ENCODE results near the gene ANKS1B.

Gene ANKS1B

DNA sequence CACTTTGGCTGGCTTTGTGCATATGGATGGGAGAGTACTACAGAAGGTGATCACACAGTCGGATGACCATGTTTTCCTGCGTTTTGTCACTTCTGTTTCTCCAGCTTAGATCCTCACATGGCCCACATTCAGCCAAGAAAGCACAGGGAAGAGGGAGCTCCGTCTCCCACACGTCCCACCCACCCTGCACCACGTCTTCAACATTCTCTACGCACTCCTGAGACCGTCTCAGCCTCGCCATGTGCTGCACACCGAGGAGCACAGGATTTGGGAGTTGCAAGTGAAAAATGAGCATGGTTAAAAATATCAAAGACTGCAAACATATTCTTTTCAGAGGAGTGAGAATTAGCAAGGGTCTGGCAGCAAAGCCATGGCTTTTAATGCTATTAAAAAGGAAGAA lies 1217.5 kb downstream of the ANKS1B start:
- no peak for TF ChIP-seq FOXM1 (IDR thresholded peaks at IDR 0.05; ENCODE audit: borderline replicate concordance, low read depth)
- TF ChIP-seq CEBPB (IDR thresholded peaks at IDR 0.05) = no peak
- TF ChIP-seq EGR1 (IDR thresholded peaks at IDR 0.05) = no peak
- TF ChIP-seq EP300 (IDR thresholded peaks at IDR 0.05; ENCODE audit: borderline replicate concordance) = no peak
- TF ChIP-seq NFIC (IDR thresholded peaks at IDR 0.05) = no peak
- TF ChIP-seq YY1 (IDR thresholded peaks at IDR 0.05; ENCODE audit: low read depth) = no peak
- TF ChIP-seq RAD21 (IDR thresholded peaks at IDR 0.05; ENCODE audit: low read depth) = no peak
- no peak for TF ChIP-seq USF1 (IDR thresholded peaks at IDR 0.05)
- TF ChIP-seq CREB1 (IDR thresholded peaks at IDR 0.05; ENCODE audit: low read depth) = no peak
- TF ChIP-seq MAX (IDR thresholded peaks at IDR 0.05) = no peak

GRCh38 chr12:98763656-98764055 lies 1221.1 kb downstream of the ANKS1B start:
- TF ChIP-seq REST (IDR thresholded peaks at IDR 0.05; ENCODE audit: low read depth) = no peak
- no peak for TF ChIP-seq RAD21 (IDR thresholded peaks at IDR 0.05; ENCODE audit: low read depth)
- TF ChIP-seq YY1 (IDR thresholded peaks at IDR 0.05; ENCODE audit: low read depth) = no peak
- no peak for TF ChIP-seq TCF12 (IDR thresholded peaks at IDR 0.05; ENCODE audit: low read depth)
- no peak for TF ChIP-seq TAF1 (IDR thresholded peaks at IDR 0.05; ENCODE audit: low read depth)
- TF ChIP-seq EP300 (IDR thresholded peaks at IDR 0.05; ENCODE audit: borderline replicate concordance) = no peak

DNA sequence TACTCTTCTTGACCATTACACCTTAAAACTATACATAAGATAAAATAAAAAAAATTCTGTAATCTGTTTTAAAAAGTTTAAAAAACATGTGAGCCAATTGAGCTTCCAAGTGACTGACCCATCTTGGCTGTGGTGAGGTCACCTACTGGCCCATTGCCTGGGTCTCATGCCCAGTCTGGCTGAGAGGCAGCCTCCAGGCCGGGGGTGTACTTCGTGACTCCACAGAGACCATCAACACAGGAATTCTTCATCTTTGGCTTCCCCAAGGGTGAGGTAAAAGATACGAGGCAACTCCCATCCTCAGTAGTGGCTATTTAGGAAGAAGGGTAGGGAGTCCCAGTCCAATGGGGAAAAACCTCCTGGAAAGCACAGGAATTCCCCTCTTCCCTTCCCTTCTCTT lies 1226.4 kb downstream of the ANKS1B start:
- TF ChIP-seq TAF1 (IDR thresholded peaks at IDR 0.05; ENCODE audit: low read depth) = no peak
- TF ChIP-seq CEBPB (IDR thresholded peaks at IDR 0.05) = no peak
- TF ChIP-seq ZBTB7A (IDR thresholded peaks at IDR 0.05; ENCODE audit: low read depth) = no peak
- no peak for TF ChIP-seq REST (IDR thresholded peaks at IDR 0.05; ENCODE audit: low read depth)
- TF ChIP-seq TCF12 (IDR thresholded peaks at IDR 0.05; ENCODE audit: low read depth) = no peak
- TF ChIP-seq YY1 (IDR thresholded peaks at IDR 0.05; ENCODE audit: low read depth) = no peak
- TF ChIP-seq NFIC (IDR thresholded peaks at IDR 0.05) = no peak
- TF ChIP-seq TEAD4 (IDR thresholded peaks at IDR 0.05) = no peak
- TF ChIP-seq MAX (IDR thresholded peaks at IDR 0.05) = no peak
- no peak for TF ChIP-seq EGR1 (IDR thresholded peaks at IDR 0.05)
- TF ChIP-seq USF1 (IDR thresholded peaks at IDR 0.05) = no peak
- TF ChIP-seq CREB1 (IDR thresholded peaks at IDR 0.05; ENCODE audit: low read depth) = no peak
- TF ChIP-seq FOXM1 (IDR thresholded peaks at IDR 0.05; ENCODE audit: borderline replicate concordance, low read depth) = no peak
- no peak for TF ChIP-seq RAD21 (IDR thresholded peaks at IDR 0.05; ENCODE audit: low read depth)
- TF ChIP-seq EP300 (IDR thresholded peaks at IDR 0.05; ENCODE audit: borderline replicate concordance) = no peak

DNA sequence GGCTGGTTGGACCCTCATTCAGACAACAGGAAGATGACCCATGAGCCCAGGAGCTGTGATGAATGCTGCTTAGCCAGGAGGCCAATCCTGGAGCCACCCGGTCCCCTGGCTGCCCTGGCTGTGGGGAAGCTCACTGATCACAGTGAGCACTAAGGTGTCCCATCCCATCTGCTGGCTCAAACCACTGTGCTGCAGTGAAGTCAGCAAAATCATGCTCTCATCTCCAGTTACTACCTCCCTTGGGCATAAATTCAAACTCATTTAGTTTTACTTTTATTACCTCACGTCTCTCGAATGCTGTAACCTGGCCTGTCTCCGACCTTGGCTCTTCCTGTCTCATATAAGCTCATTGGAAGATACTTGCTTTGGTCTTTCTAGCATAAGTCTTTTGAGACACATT lies 1227.3 kb downstream of the ANKS1B start:
- TF ChIP-seq ZBTB7A (IDR thresholded peaks at IDR 0.05; ENCODE audit: low read depth) (no peak), TAF1 (IDR thresholded peaks at IDR 0.05; ENCODE audit: low read depth) (no peak), TCF12 (IDR thresholded peaks at IDR 0.05; ENCODE audit: low read depth) (no peak), CEBPB (IDR thresholded peaks at IDR 0.05) (no peak), FOXM1 (IDR thresholded peaks at IDR 0.05; ENCODE audit: borderline replicate concordance, low read depth) (no peak), YY1 (IDR thresholded peaks at IDR 0.05; ENCODE audit: low read depth) (no peak), NFIC (IDR thresholded peaks at IDR 0.05) (no peak)

DNA sequence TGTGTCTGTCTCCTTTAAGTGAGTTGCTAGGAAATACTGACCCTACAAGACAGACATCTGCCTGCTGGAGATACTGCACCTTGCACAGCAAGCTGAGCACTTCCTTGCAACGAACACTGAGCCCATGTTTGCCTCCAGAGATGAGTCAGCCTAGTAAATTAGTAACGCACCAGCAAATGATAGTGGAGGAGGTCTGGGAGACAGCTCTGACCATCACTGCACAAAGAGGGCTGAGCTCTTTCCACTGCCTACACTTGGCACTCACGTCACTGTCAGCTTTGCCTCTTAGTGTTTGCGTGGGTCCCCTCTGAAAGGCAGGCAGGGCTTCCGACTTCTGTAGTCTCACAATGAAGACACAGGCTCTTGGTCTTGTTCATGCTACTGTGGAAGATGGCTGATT lies 1230.6 kb downstream of the ANKS1B start:
- no peak for TF ChIP-seq MAX (IDR thresholded peaks at IDR 0.05)
- no peak for TF ChIP-seq USF1 (IDR thresholded peaks at IDR 0.05)
- no peak for TF ChIP-seq CREB1 (IDR thresholded peaks at IDR 0.05; ENCODE audit: low read depth)
- TF ChIP-seq RAD21 (IDR thresholded peaks at IDR 0.05; ENCODE audit: low read depth) = no peak
- no peak for TF ChIP-seq TEAD4 (IDR thresholded peaks at IDR 0.05)
- no peak for TF ChIP-seq EGR1 (IDR thresholded peaks at IDR 0.05)

- TF ChIP-seq NFIC (IDR thresholded peaks at IDR 0.05) (no peak), RAD21 (IDR thresholded peaks at IDR 0.05; ENCODE audit: low read depth) (no peak), CEBPB (IDR thresholded peaks at IDR 0.05) (no peak), YY1 (IDR thresholded peaks at IDR 0.05; ENCODE audit: low read depth) (no peak), USF1 (IDR thresholded peaks at IDR 0.05) (no peak), TCF12 (IDR thresholded peaks at IDR 0.05; ENCODE audit: low read depth) (no peak), TAF1 (IDR thresholded peaks at IDR 0.05; ENCODE audit: low read depth) (no peak), ZBTB7A (IDR thresholded peaks at IDR 0.05; ENCODE audit: low read depth) (no peak), FOXM1 (IDR thresholded peaks at IDR 0.05; ENCODE audit: borderline replicate concordance, low read depth) (no peak), REST (IDR thresholded peaks at IDR 0.05; ENCODE audit: low read depth) (no peak)
Measured at GRCh38 chr12:98752726-98753125, 1232.0 kb downstream of the ANKS1B start.
